Pulmonary artery endothelial cell (primary cell): ENCODE data around the gene GREB1. TPM values are rescaled to one million over a fixed set of nuclear protein-coding genes. Genes with fewer than 3 reads are reported as not detected.

ENCODE experiments used
- DNase-seq: peaks from one replicate; pipeline ENCODE4 v3.0.0-alpha.2; 2011; ENCODE audit warnings: low read depth, low spot score
- total RNA-seq: library from RNA; depleted of rRNA; stranded (reverse); fragments of >200 nt; gene quantifications from 2 replicates; pipeline ENCODE4 v1.2.3, GENCODE V29; 2014

Gene GREB1
- total RNA-seq, 1 donor from 2014 or later, result 0.07 TPM

DNA sequence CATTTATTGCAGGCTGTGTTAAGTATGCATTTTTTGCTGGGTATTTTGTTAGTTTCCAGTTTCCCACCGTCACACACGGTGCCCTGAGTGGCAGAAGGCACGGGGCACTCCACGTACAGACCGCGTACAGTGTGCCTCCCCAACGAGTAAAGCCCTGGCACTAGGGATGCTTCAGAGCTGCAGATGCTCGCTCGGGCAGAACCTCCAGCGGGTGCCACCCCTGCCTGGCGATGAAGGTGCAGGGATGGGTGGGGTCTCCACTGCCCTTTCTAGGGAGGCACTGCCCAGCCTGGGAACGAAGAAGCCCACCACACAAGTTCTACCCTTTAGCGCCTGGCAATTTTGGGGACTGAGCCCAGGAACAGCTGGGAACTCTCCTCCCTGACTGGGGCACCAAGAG lies 4.1 kb downstream of the GREB1 start:
- DNase-seq, result no peak

- DNase-seq, result no peak
Measured at GRCh38 chr2:11539317-11540147, 5.7 kb downstream of the GREB1 start.

- no peak for DNase-seq
Measured at GRCh38 chr2:11540148-11540995, 6.5 kb downstream of the GREB1 start.

DNA sequence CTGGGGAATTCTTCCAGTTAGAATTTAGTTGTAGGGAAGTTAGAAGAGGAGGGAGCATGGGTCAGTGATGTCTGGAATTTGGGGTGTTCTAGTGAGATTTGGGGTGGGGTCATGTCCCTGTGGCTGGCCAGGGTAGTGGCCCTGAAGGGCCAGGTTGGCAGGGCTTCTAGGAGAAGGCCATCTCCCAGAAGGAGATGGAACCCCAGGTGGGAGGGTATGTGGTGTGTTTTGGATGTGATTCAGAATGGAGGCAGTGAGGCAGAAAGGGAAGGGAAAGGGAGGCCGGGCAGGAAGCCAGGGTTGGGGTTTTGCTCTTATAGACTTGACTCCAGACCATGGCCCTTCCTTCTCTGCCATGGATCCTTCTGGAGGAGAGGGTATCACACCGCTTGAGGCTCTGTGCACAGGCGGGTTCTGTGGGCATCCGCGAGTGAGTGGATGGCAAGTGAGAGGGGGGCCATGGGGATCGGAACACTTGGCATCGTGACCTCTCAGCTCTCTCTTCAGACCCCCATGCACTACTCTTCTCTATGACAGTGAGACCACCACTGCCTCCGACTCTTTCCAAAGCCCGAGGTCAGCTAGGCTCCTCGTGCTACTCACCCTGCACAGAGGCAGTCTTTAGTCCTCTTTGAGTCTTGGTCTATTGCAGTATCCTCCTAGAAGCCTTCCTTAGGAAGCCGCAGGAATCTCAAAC lies 7.3 kb downstream of the GREB1 start:
- no peak for DNase-seq

DNA sequence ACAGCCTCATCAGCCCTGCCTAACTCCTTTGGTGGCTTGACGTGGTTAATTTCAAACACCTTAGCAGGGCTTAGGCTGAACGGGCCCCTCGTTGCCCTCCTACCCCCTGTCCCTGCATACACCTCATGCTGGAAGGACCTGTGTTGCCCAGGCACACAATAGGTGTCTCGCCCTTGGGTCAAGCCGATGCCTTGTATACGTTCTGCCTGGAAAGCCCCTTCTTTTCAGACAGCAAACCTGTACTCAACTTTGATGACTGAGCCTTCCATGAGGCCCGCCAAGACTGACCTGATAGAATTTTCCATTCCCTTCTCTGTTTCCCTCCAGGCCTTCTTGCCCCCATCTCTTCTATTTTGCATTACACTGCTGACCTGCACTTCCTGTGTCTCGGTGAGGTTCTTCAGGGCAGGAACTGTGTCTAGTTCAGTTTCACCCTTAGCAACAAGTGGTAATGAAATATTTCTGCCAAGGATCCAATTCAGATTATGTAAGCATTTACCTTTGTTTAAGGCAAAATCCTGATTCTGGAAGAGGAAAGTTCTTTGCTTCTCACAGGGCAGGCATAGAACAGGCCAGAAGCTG lies 7.9 kb downstream of the GREB1 start:
- no peak for DNase-seq

DNA sequence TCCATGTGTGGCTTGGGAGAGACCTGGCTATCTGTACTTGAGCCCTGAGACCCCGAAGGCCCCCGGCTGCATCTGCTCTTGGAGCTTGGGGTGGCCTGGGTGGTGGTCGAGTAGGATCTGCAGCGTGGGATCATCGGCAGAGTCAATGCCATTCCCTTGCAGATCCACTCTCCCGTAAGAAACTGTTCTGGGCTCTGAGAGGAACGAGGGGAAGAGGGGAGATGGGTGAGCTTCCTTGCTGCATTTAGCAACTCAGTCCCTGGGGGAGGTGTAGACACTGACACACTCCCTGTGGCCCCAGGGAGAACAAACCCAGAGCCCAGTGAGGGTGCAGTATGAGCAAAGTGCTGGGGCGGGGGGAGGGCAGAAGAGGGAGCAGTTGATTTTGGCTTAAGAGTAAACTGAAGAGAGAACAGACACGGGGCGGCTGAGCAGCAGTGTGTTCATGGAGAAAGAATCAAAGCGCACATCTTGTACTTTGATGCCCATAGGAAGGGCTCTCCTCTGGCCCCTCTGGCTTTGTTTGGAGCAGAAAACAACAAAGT lies 8.5 kb downstream of the GREB1 start:
- no peak for DNase-seq

- DNase-seq, result no peak
Measured at GRCh38 chr2:11543337-11544216, 9.7 kb downstream of the GREB1 start.

DNA sequence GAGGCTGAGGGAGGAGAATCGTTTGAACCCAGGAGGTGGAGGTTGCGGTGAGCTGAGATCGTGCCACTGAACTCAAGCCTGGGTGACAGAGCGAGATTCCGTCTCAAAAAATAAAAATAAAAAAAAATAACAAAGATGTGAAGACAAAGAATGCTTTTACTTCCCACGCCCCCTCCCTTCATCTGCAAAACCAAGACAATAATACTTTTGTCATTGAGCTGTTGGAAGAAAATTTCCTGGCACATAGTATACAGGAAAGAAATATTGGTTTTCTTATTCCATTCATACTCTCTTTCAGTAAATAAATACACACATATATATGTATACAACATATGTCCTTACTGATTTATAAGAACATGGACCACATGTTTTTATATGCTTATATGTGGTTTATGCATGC lies 12.2 kb downstream of the GREB1 start:
- no peak for DNase-seq

- no peak for DNase-seq
Measured at GRCh38 chr2:11547912-11548497, 14.2 kb downstream of the GREB1 start.

- no peak for DNase-seq
Measured at GRCh38 chr2:11550302-11550701, 16.5 kb downstream of the GREB1 start.

DNA sequence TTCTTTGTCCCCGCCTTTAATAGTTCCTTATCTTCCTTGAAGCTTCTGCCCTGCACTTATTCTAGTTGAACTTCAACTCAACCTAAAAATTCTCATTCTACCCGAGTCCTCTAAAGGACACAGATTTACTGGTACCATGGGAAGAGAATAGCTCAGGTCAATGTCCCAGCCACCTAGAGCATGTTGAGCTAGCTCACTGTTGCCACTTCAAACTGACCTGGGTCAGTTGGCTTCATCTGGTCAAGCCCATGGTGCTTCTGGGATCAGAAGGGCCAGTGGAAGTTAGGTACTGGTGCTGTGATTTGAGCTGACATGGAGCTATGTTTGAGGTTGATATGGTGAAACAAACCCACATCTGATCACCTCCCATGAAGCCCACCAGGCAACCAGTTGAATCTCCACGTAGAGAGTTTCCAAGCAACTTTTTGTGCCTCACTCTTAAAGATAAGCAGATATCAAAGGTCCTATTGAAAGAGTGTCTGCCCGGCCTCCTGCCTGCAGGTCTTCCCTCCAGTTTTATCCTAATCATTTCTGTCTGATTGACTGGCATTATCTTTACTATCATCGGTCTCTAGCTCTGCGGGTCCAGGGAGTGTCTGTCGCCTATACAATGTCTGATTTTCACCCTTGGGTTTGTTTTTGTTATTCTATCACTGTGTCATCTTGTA lies 17.2 kb downstream of the GREB1 start:
- no peak for DNase-seq

GRCh38 chr2:11551569-11552259 lies 17.9 kb downstream of the GREB1 start:
- no peak for DNase-seq

GRCh38 chr2:11552260-11552638 lies 18.4 kb downstream of the GREB1 start:
- no peak for DNase-seq

GRCh38 chr2:11553661-11554398 lies 20.0 kb downstream of the GREB1 start:
- DNase-seq, result no peak

GRCh38 chr2:11554399-11554716 lies 20.5 kb downstream of the GREB1 start:
- no peak for DNase-seq

- no peak for DNase-seq
Measured at GRCh38 chr2:11556101-11556806, 22.4 kb downstream of the GREB1 start.

DNA sequence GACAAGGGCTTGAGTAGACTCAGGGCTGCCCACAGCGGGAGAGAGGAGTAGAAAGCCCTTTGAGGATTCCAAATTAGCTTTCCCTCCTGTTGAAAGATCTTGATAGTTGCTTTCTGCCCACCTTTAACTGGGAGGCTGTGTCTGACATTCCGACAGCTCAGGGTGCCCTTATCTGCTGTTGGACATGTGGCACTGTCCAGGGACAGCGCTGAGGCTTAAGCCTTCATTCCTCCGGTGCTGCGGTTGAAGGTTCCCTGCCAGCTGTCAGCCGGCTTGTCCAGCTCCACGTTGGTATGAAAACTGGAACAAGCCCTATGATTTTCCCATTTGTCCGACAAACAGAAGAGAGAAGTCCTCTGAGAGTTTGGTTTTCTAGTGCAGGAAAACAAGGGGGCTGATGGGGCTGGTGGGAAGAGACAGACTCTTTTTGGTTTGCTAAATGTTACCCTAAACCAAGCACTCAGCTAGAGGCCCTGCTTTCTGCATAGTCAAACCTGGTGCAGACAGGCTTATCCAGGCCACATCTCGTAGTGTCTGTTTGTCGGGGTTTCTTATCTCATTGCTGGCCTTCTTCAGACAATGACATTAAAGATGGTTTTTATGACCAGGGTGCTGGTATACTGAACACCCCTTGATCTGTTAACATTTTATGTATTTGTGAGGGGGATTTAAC lies 24.5 kb downstream of the GREB1 start:
- DNase-seq, result no peak
